Measurements from ENCODE around the gene NPHP1. TPM values are rescaled to one million over a fixed set of nuclear protein-coding genes. Genes with fewer than 3 reads are reported as not detected.
"Not testable (repeated sequence)": the region's sequence is repeated elsewhere in the genome, so short reads cannot be mapped to it uniquely, and the experiment has no call there.

The NPHP1 gene
- total RNA-seq, 1 experiment from 2014 or later: 1.9 TPM

GRCh38 chr2:110215566-110216158 lies 10.8 kb upstream of the NPHP1 start:
- DNase-seq: no peak
- no peaks in the 10 kb centered on the region; the same call in 1 of the 2 replicates for H3K27me3 ChIP-seq (ENCODE audit: control insufficient read depth, insufficient read depth, low read length)
- H3K4me3 ChIP-seq (ENCODE audit: insufficient read depth, low read depth, low read length): no peak overlapping the region
- no peaks in the 10 kb centered on the region for H3K36me3 ChIP-seq (replicated peaks; ENCODE audit: control insufficient read depth, insufficient read depth, low read length)

GRCh38 chr2:110215091-110215490 lies 10.3 kb upstream of the NPHP1 start:
- H3K36me3 ChIP-seq (replicated peaks; ENCODE audit: control insufficient read depth, insufficient read depth, low read length): no peaks in the 10 kb centered on the region
- no peak overlapping the region for H3K4me3 ChIP-seq (ENCODE audit: insufficient read depth, low read depth, low read length)
- no peaks in the 10 kb centered on the region; the same call in 1 of the 2 replicates for H3K27me3 ChIP-seq (ENCODE audit: control insufficient read depth, insufficient read depth, low read length)
- no peak for DNase-seq

GRCh38 chr2:110213522-110213921 lies 8.7 kb upstream of the NPHP1 start:
- not testable (repeated sequence) for H3K27me3 ChIP-seq (ENCODE audit: control insufficient read depth, insufficient read depth, low read length); H3K36me3 ChIP-seq (replicated peaks; ENCODE audit: control insufficient read depth, insufficient read depth, low read length); DNase-seq; H3K4me3 ChIP-seq (ENCODE audit: insufficient read depth, low read depth, low read length)

- peak; percentile 76 for DNase-seq
- H3K27me3 ChIP-seq (ENCODE audit: control insufficient read depth, insufficient read depth, low read length): no peaks in the 10 kb centered on the region
- H3K4me3 ChIP-seq (ENCODE audit: insufficient read depth, low read depth, low read length): peak within 1 kb of the TSS; percentile 83
- no peaks in the 10 kb centered on the region for H3K36me3 ChIP-seq (replicated peaks; ENCODE audit: control insufficient read depth, insufficient read depth, low read length)
Measured at GRCh38 chr2:110211938-110212858, 7.4 kb upstream of the NPHP1 start, which contains the start of gene MTLN. TSS of gene MTLN (minus strand) at chr2:110212547. CDS start at chr2:110212525, 22 bp downstream.

- Histone ChIP-seq H3K27me3 (ENCODE audit: control insufficient read depth, insufficient read depth, low read length) (no peaks in the 10 kb centered on the region), H3K36me3 (replicated peaks; ENCODE audit: control insufficient read depth, insufficient read depth, low read length) (no peaks in the 10 kb centered on the region), H3K4me3 (ENCODE audit: insufficient read depth, low read depth, low read length) (no peak overlapping the region)
- no peak for DNase-seq
Measured at GRCh38 chr2:110205660-110206455, 1.0 kb upstream of the NPHP1 start.

- no peak for DNase-seq
- Histone ChIP-seq H3K4me3 (ENCODE audit: insufficient read depth, low read depth, low read length) (no peak overlapping the region), H3K27me3 (ENCODE audit: control insufficient read depth, insufficient read depth, low read length) (no peaks in the 10 kb centered on the region), H3K36me3 (replicated peaks; ENCODE audit: control insufficient read depth, insufficient read depth, low read length) (no peaks in the 10 kb centered on the region)
Measured at GRCh38 chr2:110198016-110198415, 6.8 kb downstream of the NPHP1 start.

GRCh38 chr2:110197452-110197851 lies 7.4 kb downstream of the NPHP1 start:
- Histone ChIP-seq H3K4me3 (ENCODE audit: insufficient read depth, low read depth, low read length) (no peak overlapping the region), H3K36me3 (replicated peaks; ENCODE audit: control insufficient read depth, insufficient read depth, low read length) (no peaks in the 10 kb centered on the region), H3K27me3 (ENCODE audit: control insufficient read depth, insufficient read depth, low read length) (no peaks in the 10 kb centered on the region)
- DNase-seq: no peak

GRCh38 chr2:110190169-110190568 lies 14.6 kb downstream of the NPHP1 start:
- H3K36me3 ChIP-seq (replicated peaks; ENCODE audit: control insufficient read depth, insufficient read depth, low read length); DNase-seq; H3K27me3 ChIP-seq (ENCODE audit: control insufficient read depth, insufficient read depth, low read length); H3K4me3 ChIP-seq (ENCODE audit: insufficient read depth, low read depth, low read length): not testable (repeated sequence)

- Histone ChIP-seq H3K36me3 (replicated peaks; ENCODE audit: control insufficient read depth, insufficient read depth, low read length) (no peaks in the 10 kb centered on the region), H3K4me3 (ENCODE audit: insufficient read depth, low read depth, low read length) (no peak overlapping the region), H3K27me3 (ENCODE audit: control insufficient read depth, insufficient read depth, low read length) (no peaks in the 10 kb centered on the region)
- DNase-seq: no peak
Measured at GRCh38 chr2:110182449-110182848, 22.4 kb downstream of the NPHP1 start.

- H3K4me3 ChIP-seq (ENCODE audit: insufficient read depth, low read depth, low read length): no peak overlapping the region
- no peak for DNase-seq
- no peaks in the 10 kb centered on the region for H3K27me3 ChIP-seq (ENCODE audit: control insufficient read depth, insufficient read depth, low read length)
- H3K36me3 ChIP-seq (replicated peaks; ENCODE audit: control insufficient read depth, insufficient read depth, low read length): no peaks in the 10 kb centered on the region
Measured at GRCh38 chr2:110180036-110180435, 24.8 kb downstream of the NPHP1 start.

GRCh38 chr2:110173523-110173922 lies 31.3 kb downstream of the NPHP1 start:
- DNase-seq: no peak
- Histone ChIP-seq H3K4me3 (ENCODE audit: insufficient read depth, low read depth, low read length) (no peak overlapping the region), H3K27me3 (ENCODE audit: control insufficient read depth, insufficient read depth, low read length) (no peaks in the 10 kb centered on the region), H3K36me3 (replicated peaks; ENCODE audit: control insufficient read depth, insufficient read depth, low read length) (no peaks in the 10 kb centered on the region)

- Histone ChIP-seq H3K27me3 (ENCODE audit: control insufficient read depth, insufficient read depth, low read length) (no peaks in the 10 kb centered on the region), H3K4me3 (ENCODE audit: insufficient read depth, low read depth, low read length) (no peak overlapping the region), H3K36me3 (replicated peaks; ENCODE audit: control insufficient read depth, insufficient read depth, low read length) (no peaks in the 10 kb centered on the region)
- no peak for DNase-seq
Measured at GRCh38 chr2:110172506-110172905, 32.3 kb downstream of the NPHP1 start.

GRCh38 chr2:110170102-110170501 lies 34.7 kb downstream of the NPHP1 start:
- H3K27me3 ChIP-seq (ENCODE audit: control insufficient read depth, insufficient read depth, low read length): no peaks in the 10 kb centered on the region
- DNase-seq: no peak
- H3K36me3 ChIP-seq (replicated peaks; ENCODE audit: control insufficient read depth, insufficient read depth, low read length): no peaks in the 10 kb centered on the region
- H3K4me3 ChIP-seq (ENCODE audit: insufficient read depth, low read depth, low read length): no peak overlapping the region

GRCh38 chr2:110167326-110168000 lies 37.4 kb downstream of the NPHP1 start:
- peak; percentile 12 for DNase-seq

More at GRCh38 chr2:110167326-110168000, 37.4 kb downstream of the NPHP1 start:
- H3K27me3 ChIP-seq (ENCODE audit: control insufficient read depth, insufficient read depth, low read length): no peaks in the 10 kb centered on the region
- H3K36me3 ChIP-seq (replicated peaks; ENCODE audit: control insufficient read depth, insufficient read depth, low read length): no peaks in the 10 kb centered on the region
- no peak overlapping the region for H3K4me3 ChIP-seq (ENCODE audit: insufficient read depth, low read depth, low read length)

Data from H7 (cell line).